HepG2 (cell line): Measurements from ENCODE around the gene SLC24A4. TPM values are rescaled to one million over a fixed set of nuclear protein-coding genes. Genes with fewer than 3 reads are reported as not detected.

Experiments used
- ATAC-seq: fragments of 200-7000 bp; cut with Tn5 transposase; 3 replicates; pipeline ENCODE4 v1.9.1; 2020; ENCODE audit warnings: mild to moderate bottlenecking, moderate library complexity
- BruUV-seq: library from RNA; stranded (reverse); fragments of 400-500 nt; replicated peaks from 2 replicates; lab custom pipeline; 2021; lab: Mats Ljungman, UMichigan
- CTCF ChIA-PET: fragments of 300-600 bp; formaldehyde crosslinking; extraction: SDS; loops from one replicate; lab custom pipeline; 2021; ENCODE audit warnings: low total read pairs, inconsistent platforms, low intra/inter-chr PET ratio; lab: Yijun Ruan, JAX
- POLR2A ChIA-PET: fragments of 350-600 bp; sonication (Branson Sonifier 250); formaldehyde crosslinking; loops from one replicate; lab custom pipeline; 2020; ENCODE audit warnings: antibody characterized with exemption, inconsistent platforms; lab: Yijun Ruan, JAX
- DNase-seq: peaks from one replicate; pipeline ENCODE4 v3.0.0-alpha.2; 2015; ENCODE audit warnings: low spot score
- FAIRE-seq: peaks from 3 replicates; lab custom pipeline; 2011; peaks lifted over from hg19 to GRCh38; lab: Jason Lieb, UNC
- H2AFZ ChIP-seq: one replicate; pipeline ENCODE4 v1.6.1; 2011; ENCODE audit warnings: low read length, inconsistent platforms
- H3K27ac ChIP-seq: fragments of 300-600 bp; 3 replicates; pipeline ENCODE4 v1.8.0; 2011; ENCODE audit warnings: mixed run types, mild to moderate bottlenecking, mixed read lengths, low read length, inconsistent platforms; ENCODE audit not compliant: insufficient read depth; ENCODE audit errors: extremely low read length
- H3K27me3 ChIP-seq, 2 experiments: fragments of 200-600 bp in 1 of 2; 2 replicates in 1 of 2; 3 replicates in 1 of 2; pipeline versions ENCODE4 v1.6.0 to v1.8.0; 2011; ENCODE audit warnings: low read length in 2 of 2, mild to moderate bottlenecking in 2 of 2, moderate library complexity in 2 of 2, inconsistent platforms in 1 of 2; ENCODE audit not compliant: insufficient read depth in 2 of 2, control insufficient read depth in 1 of 2
- H3K36me3 ChIP-seq, 2 experiments: fragments of 200-600 bp in 1 of 2; replicated peaks in 1 of 2; 2 replicates in 1 of 2; 3 replicates in 1 of 2; pipeline versions ENCODE4 v1.5.1 to v1.8.0; 2011; ENCODE audit warnings: low read length in 2 of 2, inconsistent platforms in 1 of 2; ENCODE audit not compliant: insufficient read depth in 2 of 2, control insufficient read depth in 1 of 2
- H3K4me1 ChIP-seq: 2 replicates; pipeline ENCODE4 v1.5.1; 2012; ENCODE audit warnings: low read length, inconsistent platforms; ENCODE audit not compliant: insufficient read depth
- H3K4me2 ChIP-seq: 2 replicates; pipeline ENCODE4 v1.6.0; 2011; ENCODE audit warnings: low read depth, low read length, inconsistent platforms
- H3K4me3 ChIP-seq, 3 experiments: fragments of 200-600 bp in 1 of 3; sonication (generic), shearing (Covaris generic) in 1 of 3; replicated peaks in 1 of 3; 2 replicates each; pipeline ENCODE4 v1.5.1; 2011 to 2016; ENCODE audit warnings: low read length in 3 of 3, inconsistent platforms in 2 of 3, low read depth in 2 of 3, mild to moderate bottlenecking in 2 of 3, control low read depth in 1 of 3, mixed read lengths in 1 of 3; ENCODE audit not compliant: insufficient read depth in 1 of 3
- H3K79me2 ChIP-seq: one replicate; pipeline ENCODE4 v1.6.1; 2011; ENCODE audit warnings: low read length, inconsistent platforms; ENCODE audit not compliant: insufficient read depth
- H3K9ac ChIP-seq: 2 replicates; pipeline ENCODE4 v1.6.0; 2011; ENCODE audit warnings: mild to moderate bottlenecking, low read depth, low read length, inconsistent platforms; ENCODE audit not compliant: insufficient read depth
- H3K9me3 ChIP-seq: 2 replicates; pipeline ENCODE4 v1.5.1; 2012; ENCODE audit warnings: mild to moderate bottlenecking, low read length
- H4K20me1 ChIP-seq: 2 replicates; pipeline ENCODE4 v1.6.0; 2011; ENCODE audit warnings: inconsistent platforms, mild to moderate bottlenecking, low read length, moderate library complexity; ENCODE audit not compliant: insufficient read depth
- DNMT3B ChIP-seq: conservative IDR thresholded peaks from 2 replicates; pipeline ENCODE4 v1.6.1; 2016; ENCODE audit warnings: missing biosample characterization, control low read depth
- FOXP4 ChIP-seq: sonication (generic); formaldehyde crosslinking; IDR thresholded peaks from 2 replicates; pipeline ENCODE4 v1.4.0; 2020; ENCODE audit warnings: missing genetic modification reagents
- GTF3A ChIP-seq: sonication (generic); formaldehyde crosslinking; conservative IDR thresholded peaks from 2 replicates; pipeline ENCODE4 v1.4.0; 2020; ENCODE audit warnings: mild to moderate bottlenecking, missing genetic modification reagents
- HNRNPL ChIP-seq: fragments of 200-400 bp; formaldehyde crosslinking; IDR thresholded peaks from 2 replicates; pipeline ENCODE4 v1.6.1; 2017; ENCODE audit warnings: mild to moderate bottlenecking, low read depth, low read length
- HNRNPLL ChIP-seq: fragments of 200-400 bp; formaldehyde crosslinking; IDR thresholded peaks from 2 replicates; pipeline ENCODE4 v1.6.1; 2017; ENCODE audit warnings: mild to moderate bottlenecking, low read depth, low read length; ENCODE audit not compliant: poor library complexity, severe bottlenecking
- IRX3 ChIP-seq: sonication (generic); formaldehyde crosslinking; IDR thresholded peaks from 2 replicates; pipeline ENCODE4 v1.8.1; 2023; ENCODE audit warnings: mild to moderate bottlenecking, low read depth, missing genetic modification reagents, borderline replicate concordance
- ISL2 ChIP-seq: sonication (generic); formaldehyde crosslinking; IDR thresholded peaks from 2 replicates; pipeline ENCODE4 v1.5.0; 2020; ENCODE audit warnings: missing genetic modification reagents
- NR1H2 ChIP-seq: sonication (generic); formaldehyde crosslinking; IDR thresholded peaks from 2 replicates; pipeline ENCODE4 v1.8.1; 2022; ENCODE audit warnings: low read depth, missing genetic modification reagents, borderline replicate concordance
- SNRNP70 ChIP-seq: fragments of 200-400 bp; formaldehyde crosslinking; IDR thresholded peaks from 2 replicates; pipeline ENCODE4 v1.6.1; 2017; ENCODE audit warnings: mild to moderate bottlenecking, low read depth, low read length, moderate library complexity
- SSRP1 ChIP-seq: IDR thresholded peaks from 2 replicates; pipeline ENCODE4 v1.6.1; 2016; ENCODE audit warnings: control low read depth
- ZNF263 ChIP-seq: sonication (generic); formaldehyde crosslinking; IDR thresholded peaks from 2 replicates; pipeline ENCODE4 v1.4.0; 2020; ENCODE audit warnings: missing genetic modification reagents
- ZNF350 ChIP-seq: sonication (generic); formaldehyde crosslinking; IDR thresholded peaks from 2 replicates; pipeline ENCODE4 v1.4.0; 2020; ENCODE audit warnings: mild to moderate bottlenecking, low read depth, missing genetic modification reagents, borderline replicate concordance
- ZNF570 ChIP-seq: sonication (generic); formaldehyde crosslinking; IDR thresholded peaks from 2 replicates; pipeline ENCODE4 v1.4.0; 2020; ENCODE audit warnings: mild to moderate bottlenecking, missing genetic modification reagents, borderline replicate concordance
- ZNF83 ChIP-seq: sonication (generic); formaldehyde crosslinking; IDR thresholded peaks from 2 replicates; pipeline ENCODE4 v1.4.0; 2020; ENCODE audit warnings: missing genetic modification reagents, mild to moderate bottlenecking, borderline replicate concordance
- ZNF891 ChIP-seq: sonication (generic); formaldehyde crosslinking; IDR thresholded peaks from 2 replicates; pipeline ENCODE4 v1.5.0; 2020; ENCODE audit warnings: mild to moderate bottlenecking, missing genetic modification reagents
- ZSCAN25 ChIP-seq: sonication (generic); formaldehyde crosslinking; IDR thresholded peaks from 2 replicates; pipeline ENCODE4 v1.8.0; 2022; ENCODE audit warnings: mild to moderate bottlenecking, missing genetic modification reagents
- WGBS: methylation state at CpG from one replicate; pipeline ENCODE4 v1.1.6; 2017; ENCODE audit warnings: low lambda C conversion rate; 5-methylcytosine and 5-hydroxymethylcytosine counted together
- in situ Hi-C: cut with HindIII; loops from 2 replicates; pipeline ENCODE4 v1.10.0; 2017; ENCODE audit warnings: low pct_unique_long_range_greater_than_20kb; ENCODE audit not compliant: extremely low pct_ligation_motif_present
- intact Hi-C: fragments of 100-400 bp; cut with micrococcal nuclease; formaldehyde crosslinking; loops from one replicate; pipeline ENCODE4 v1.10.0; 2022; ENCODE audit not compliant: unreplicated experiment
- polyA plus RNA-seq, 8 experiments: library from polyadenylated mRNA; depleted of rRNA in 3 of 8; stranded (reverse) in 7 of 8; unstranded in 1 of 8; fragments of >200 nt; fragmentation: Illumina TruSeq in 4 of 8; extraction: Trizol in 4 of 8; gene quantifications; 2 replicates each; pipeline versions ENCODE4 v1.2.1 to v1.2.3, GENCODE V29; 2011 to 2016; ENCODE audit warnings: low read depth in 4 of 8, missing spikeins in 1 of 8, mixed read lengths in 1 of 8; ENCODE audit not compliant: insufficient read depth in 1 of 8
- total RNA-seq, 5 experiments: library from RNA; depleted of rRNA; stranded (reverse); fragments of >200 nt; fragmentation: Illumina TruSeq; extraction: Trizol; gene quantifications; 2 replicates each; pipeline ENCODE4 v1.2.3, GENCODE V29; 2016; ENCODE audit warnings: low read depth in 1 of 5
- TF ChIP-seq, protein P1 (sequence below): sonication (generic); formaldehyde crosslinking; IDR thresholded peaks from 2 replicates; pipeline ENCODE4 v1.4.0; 2020; ENCODE audit warnings: missing genetic modification reagents, mild to moderate bottlenecking, borderline replicate concordance
- TF ChIP-seq, protein P2 (sequence below): sonication (generic); formaldehyde crosslinking; IDR thresholded peaks from 2 replicates; pipeline ENCODE4 v1.4.0; 2020; ENCODE audit warnings: missing genetic modification reagents, mild to moderate bottlenecking, borderline replicate concordance

The SLC24A4 gene
- total and polyA plus RNA-seq, 2 of the 13 experiments (the other 11 are each of a cell fraction or from before 2014, with no cell fraction given), result not detected

- no peak for TF ChIP-seq ISL2 (CRISPR knock-in tag)
- TF ChIP-seq ZSCAN25, result no peak
- no peak for TF ChIP-seq ZNF350 (CRISPR knock-in tag)
These were observed 226.3 kb downstream of the SLC24A4 start (continued) for GRCh38 chr14:92549105-92549858.

DNA sequence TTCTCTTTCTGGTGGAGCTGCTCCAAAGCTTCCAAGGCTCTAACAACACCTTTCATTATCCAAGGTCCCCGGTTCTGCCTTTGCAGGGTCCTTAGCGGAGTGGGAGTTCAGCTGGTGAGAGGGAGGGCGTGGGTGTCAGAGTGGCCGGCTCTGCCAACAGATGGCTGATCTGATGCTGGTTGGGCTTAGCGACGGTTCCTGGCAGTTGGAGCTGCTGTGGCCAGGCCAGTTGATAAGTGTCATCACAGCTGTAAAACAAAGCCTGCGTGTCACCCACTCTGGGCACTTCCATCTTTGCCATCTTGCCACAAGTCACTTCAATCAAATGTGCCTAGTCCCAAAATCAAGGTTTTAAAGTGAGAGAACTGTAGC, 226.9 kb downstream of the SLC24A4 start:
- peaks cover 21% of the 10 kb centered on the region for H3K4me1 ChIP-seq
- ChIA-PET CTCF (no interaction called here), POLR2A (no interaction called here)
- H3K27ac ChIP-seq, result no peak overlapping the region
- ATAC-seq (no peak), FAIRE-seq (no peak), DNase-seq (no peak)
- BruUV-seq, result no TSS peak
- no peaks in the 10 kb centered on the region for H3K27me3 ChIP-seq
- WGBS, result 94% methylated on average over 7 of the region's 7 CpGs
- H3K4me2 ChIP-seq, result no peak overlapping the region
- H2AFZ ChIP-seq, result no peak overlapping the region
- peaks cover 2% of the 10 kb centered on the region for H3K79me2 ChIP-seq
- H3K9me3 ChIP-seq, result no peaks in the 10 kb centered on the region
- no peak overlapping the region for H3K9ac ChIP-seq
- H3K4me3 ChIP-seq, result no peak overlapping the region
- in situ Hi-C loops (no loop called here), intact Hi-C loops (no loop called here)
- H3K36me3 ChIP-seq, result no peaks in the 10 kb centered on the region
- H4K20me1 ChIP-seq, result no peaks in the 10 kb centered on the region
- TF ChIP-seq ZNF891 (no peak), SNRNP70 (no peak), DNMT3B (no peak), SSRP1 (CRISPR knock-in tag) (no peak), HNRNPLL (no peak), HNRNPL (no peak), FOXP4 (no peak), ZNF83 (CRISPR knock-in tag) (no peak), IRX3 (CRISPR knock-in tag) (no peak), ZNF263 (CRISPR knock-in tag) (no peak), ZNF570 (CRISPR knock-in tag) (no peak), GTF3A (CRISPR knock-in tag) (no peak), NR1H2 (CRISPR knock-in tag) (no peak)
- TF ChIP-seq, protein P1, sequence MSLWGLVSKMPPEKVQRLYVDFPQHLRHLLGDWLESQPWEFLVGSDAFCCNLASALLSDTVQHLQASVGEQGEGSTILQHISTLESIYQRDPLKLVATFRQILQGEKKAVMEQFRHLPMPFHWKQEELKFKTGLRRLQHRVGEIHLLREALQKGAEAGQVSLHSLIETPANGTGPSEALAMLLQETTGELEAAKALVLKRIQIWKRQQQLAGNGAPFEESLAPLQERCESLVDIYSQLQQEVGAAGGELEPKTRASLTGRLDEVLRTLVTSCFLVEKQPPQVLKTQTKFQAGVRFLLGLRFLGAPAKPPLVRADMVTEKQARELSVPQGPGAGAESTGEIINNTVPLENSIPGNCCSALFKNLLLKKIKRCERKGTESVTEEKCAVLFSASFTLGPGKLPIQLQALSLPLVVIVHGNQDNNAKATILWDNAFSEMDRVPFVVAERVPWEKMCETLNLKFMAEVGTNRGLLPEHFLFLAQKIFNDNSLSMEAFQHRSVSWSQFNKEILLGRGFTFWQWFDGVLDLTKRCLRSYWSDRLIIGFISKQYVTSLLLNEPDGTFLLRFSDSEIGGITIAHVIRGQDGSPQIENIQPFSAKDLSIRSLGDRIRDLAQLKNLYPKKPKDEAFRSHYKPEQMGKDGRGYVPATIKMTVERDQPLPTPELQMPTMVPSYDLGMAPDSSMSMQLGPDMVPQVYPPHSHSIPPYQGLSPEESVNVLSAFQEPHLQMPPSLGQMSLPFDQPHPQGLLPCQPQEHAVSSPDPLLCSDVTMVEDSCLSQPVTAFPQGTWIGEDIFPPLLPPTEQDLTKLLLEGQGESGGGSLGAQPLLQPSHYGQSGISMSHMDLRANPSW, result no peak
- TF ChIP-seq, protein P2, sequence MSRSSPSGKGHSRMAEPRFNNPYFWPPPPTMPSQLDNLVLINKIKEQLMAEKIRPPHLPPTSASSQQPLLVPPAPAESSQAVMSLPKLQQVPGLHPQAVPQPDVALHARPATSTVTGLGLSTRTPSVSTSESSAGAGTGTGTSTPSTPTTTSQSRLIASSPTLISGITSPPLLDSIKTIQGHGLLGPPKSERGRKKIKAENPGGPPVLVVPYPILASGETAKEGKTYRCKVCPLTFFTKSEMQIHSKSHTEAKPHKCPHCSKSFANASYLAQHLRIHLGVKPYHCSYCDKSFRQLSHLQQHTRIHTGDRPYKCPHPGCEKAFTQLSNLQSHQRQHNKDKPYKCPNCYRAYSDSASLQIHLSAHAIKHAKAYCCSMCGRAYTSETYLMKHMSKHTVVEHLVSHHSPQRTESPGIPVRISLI (CRISPR knock-in tag), result no peak
